SU-DHL-6 (cell line): Measurements from ENCODE around the gene KLHDC9.

Source experiments
- H2AFZ ChIP-seq: fragments of 200-600 bp; sonication (generic); 2 replicates; pipeline ENCODE4 v1.6.1; 2014; ENCODE audit warnings: low read depth, mild to moderate bottlenecking, moderate library complexity, mixed read lengths, antibody characterized with exemption, low read length; ENCODE audit not compliant: severe bottlenecking
- H3F3A ChIP-seq: fragments of 200-600 bp; shearing (Covaris generic); 2 replicates; pipeline ENCODE4 v1.6.0; 2016; ENCODE audit warnings: antibody characterized with exemption, mild to moderate bottlenecking; ENCODE audit not compliant: insufficient read depth
- H3K27ac ChIP-seq: fragments of 200-600 bp; sonication (generic); 2 replicates; pipeline ENCODE4 v1.5.1; 2016; ENCODE audit warnings: low read depth, mild to moderate bottlenecking, low read length, moderate library complexity, mixed read lengths
- H3K27me3 ChIP-seq: fragments of 200-600 bp; sonication (generic), shearing (Covaris generic); 2 replicates; pipeline ENCODE4 v1.6.0; 2014; ENCODE audit warnings: mild to moderate bottlenecking, low read length
- H3K36me3 ChIP-seq: fragments of 200-600 bp; sonication (generic); 2 replicates; pipeline ENCODE4 v1.6.1; 2014; ENCODE audit warnings: mild to moderate bottlenecking, low read length, mixed read lengths
- H3K4me2 ChIP-seq: fragments of 300-600, 200-600 bp; shearing (Covaris generic), sonication (generic); 2 replicates; pipeline ENCODE4 v1.6.0; 2014; ENCODE audit warnings: low read length, low read depth, mild to moderate bottlenecking; ENCODE audit not compliant: poor library complexity, severe bottlenecking
- H3K4me3 ChIP-seq: fragments of 200-600 bp; sonication (generic); 2 replicates; pipeline ENCODE4 v1.5.1; 2014; ENCODE audit warnings: antibody characterized with exemption, low read length, mild to moderate bottlenecking, mixed read lengths; ENCODE audit not compliant: insufficient read depth, poor library complexity, severe bottlenecking
- H3K79me2 ChIP-seq: fragments of 200-600 bp; sonication (generic); 2 replicates; pipeline ENCODE4 v1.6.1; 2014; ENCODE audit warnings: mild to moderate bottlenecking, low read length, moderate library complexity; ENCODE audit not compliant: insufficient read depth
- H3K9ac ChIP-seq: fragments of 200-600 bp; sonication (generic); 2 replicates; pipeline ENCODE4 v1.7.0; 2014; ENCODE audit warnings: mild to moderate bottlenecking, low read length
- H3K9me2 ChIP-seq: fragments of 200-600 bp; sonication (generic); replicated peaks from 2 replicates; pipeline ENCODE4 v1.6.1; 2014; ENCODE audit warnings: low read length; ENCODE audit not compliant: insufficient read depth
- H3K9me3 ChIP-seq: fragments of 200-600 bp; sonication (generic); 2 replicates; pipeline ENCODE4 v1.6.1; 2014; ENCODE audit warnings: low read length, mixed read lengths; ENCODE audit not compliant: insufficient read depth
- H4K20me1 ChIP-seq: fragments of 200-600 bp; sonication (generic); 2 replicates; pipeline ENCODE4 v1.6.1; 2014; ENCODE audit warnings: low read depth, mild to moderate bottlenecking, antibody characterized with exemption, low read length, moderate library complexity, mixed read lengths
- CTCF ChIP-seq: fragments of 200-600 bp; sonication (generic); IDR thresholded peaks from one replicate; pipeline ENCODE4 v1.5.1; 2017; ENCODE audit warnings: antibody characterized with exemption, mild to moderate bottlenecking, low read length, moderate library complexity; ENCODE audit not compliant: insufficient read depth, poor library complexity, severe bottlenecking
- EZH2phosphoT487 ChIP-seq: fragments of 200-600 bp; sonication (generic), shearing (Covaris generic); conservative IDR thresholded peaks from 2 replicates; pipeline ENCODE4 v1.6.1; 2018; ENCODE audit warnings: mild to moderate bottlenecking, antibody characterized with exemption, low read length, moderate library complexity, mixed read lengths

The KLHDC9 gene

DNA sequence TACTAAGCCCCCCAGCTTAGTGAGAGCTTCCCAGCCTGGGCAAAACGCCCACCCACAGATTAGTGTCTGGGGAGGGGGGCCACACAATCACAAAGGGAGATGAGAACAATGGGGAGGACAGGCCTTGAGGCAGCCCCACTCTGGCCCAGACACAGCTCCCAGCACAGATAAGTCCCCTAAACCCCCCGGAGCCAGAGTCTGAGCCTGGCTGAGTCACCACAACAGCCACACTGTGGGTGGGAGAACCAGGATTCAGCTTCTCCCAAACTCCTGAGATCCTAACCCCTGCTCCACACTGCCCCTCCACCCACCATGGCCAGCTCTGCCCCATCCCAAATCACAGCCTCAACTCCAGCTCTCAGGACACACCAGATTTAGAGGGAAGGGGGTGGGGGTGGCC lies 13.0 kb upstream of the KLHDC9 start:
- H3K4me2 ChIP-seq: no peak overlapping the region
- no peak overlapping the region for H3K27ac ChIP-seq
- no peaks in the 10 kb centered on the region for H3K9me2 ChIP-seq
- no peaks in the 10 kb centered on the region for H3F3A ChIP-seq
- no peaks in the 10 kb centered on the region for H3K27me3 ChIP-seq
- H2AFZ ChIP-seq: no peak overlapping the region
- no peak for TF ChIP-seq CTCF
- no peak for TF ChIP-seq EZH2phosphoT487
- H3K36me3 ChIP-seq: no peaks in the 10 kb centered on the region
- no peak overlapping the region for H3K9ac ChIP-seq
- H3K79me2 ChIP-seq: no peaks in the 10 kb centered on the region
- H4K20me1 ChIP-seq: no peaks in the 10 kb centered on the region
- no peaks in the 10 kb centered on the region for H3K9me3 ChIP-seq
- no peak overlapping the region for H3K4me3 ChIP-seq

- H3K27me3 ChIP-seq: no peaks in the 10 kb centered on the region
- H3K4me3 ChIP-seq: no peak overlapping the region
- no peaks in the 10 kb centered on the region for H3F3A ChIP-seq
- H3K9me2 ChIP-seq: no peaks in the 10 kb centered on the region
- no peak overlapping the region for H2AFZ ChIP-seq
- no peaks in the 10 kb centered on the region for H3K36me3 ChIP-seq
- H3K9me3 ChIP-seq: no peaks in the 10 kb centered on the region
- no peaks in the 10 kb centered on the region for H4K20me1 ChIP-seq
- no peak overlapping the region for H3K9ac ChIP-seq
- H3K79me2 ChIP-seq: no peaks in the 10 kb centered on the region
- no peak for TF ChIP-seq EZH2phosphoT487
- no peak for TF ChIP-seq CTCF
- no peak overlapping the region for H3K4me2 ChIP-seq
- no peak overlapping the region for H3K27ac ChIP-seq
Measured at GRCh38 chr1:161086457-161086856, 11.7 kb upstream of the KLHDC9 start.

DNA sequence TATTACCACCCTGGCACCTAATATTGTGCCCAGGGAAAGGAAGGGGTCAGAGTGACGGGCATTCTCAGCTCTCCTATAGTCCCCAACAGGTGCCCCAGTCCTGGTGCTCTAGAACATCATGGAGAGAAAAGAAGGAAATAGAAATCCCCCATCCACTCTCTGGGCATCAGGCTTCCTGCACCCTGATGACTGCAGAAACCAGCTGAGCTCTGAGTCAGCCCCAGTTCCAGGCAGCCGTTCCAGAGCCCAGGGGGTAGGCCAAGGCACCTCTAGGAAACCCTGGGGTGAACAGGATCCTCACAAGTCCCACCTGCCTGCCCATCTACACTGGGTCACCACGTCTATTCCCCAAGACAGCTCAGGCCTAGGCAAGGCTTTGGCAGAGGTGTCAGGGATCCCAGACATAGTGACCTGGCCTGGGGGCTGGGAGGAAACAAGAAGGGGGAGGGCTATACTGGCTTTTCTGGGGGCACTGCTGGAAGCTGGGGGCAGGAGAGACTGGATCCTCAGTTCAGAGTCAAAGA lies 9.5 kb upstream of the KLHDC9 start:
- H3K27me3 ChIP-seq: no peaks in the 10 kb centered on the region
- H3K27ac ChIP-seq: no peak overlapping the region

More for the DNA sequence above, 9.5 kb upstream of the KLHDC9 start:
- H3K4me2 ChIP-seq: no peak overlapping the region
- no peaks in the 10 kb centered on the region for H3K79me2 ChIP-seq
- H3K9me3 ChIP-seq: no peaks in the 10 kb centered on the region
- no peaks in the 10 kb centered on the region for H3K36me3 ChIP-seq
- TF ChIP-seq EZH2phosphoT487: no peak
- TF ChIP-seq CTCF: no peak
- H4K20me1 ChIP-seq: no peaks in the 10 kb centered on the region
- H3K9me2 ChIP-seq: no peaks in the 10 kb centered on the region
- H2AFZ ChIP-seq: no peak overlapping the region
- no peak overlapping the region for H3K9ac ChIP-seq
- H3K4me3 ChIP-seq: no peak overlapping the region
- H3F3A ChIP-seq: no peaks in the 10 kb centered on the region
